Cardiac ventricle fibroblast (primary cell): Measurements from ENCODE around the gene ANAPC1. TPM values are rescaled to one million over a fixed set of nuclear protein-coding genes. Genes with fewer than 3 reads are reported as not detected.

Source experiments
- total RNA-seq: library from RNA; depleted of rRNA; stranded (reverse); fragments of >200 nt; gene quantifications from 2 replicates; pipeline ENCODE4 v1.2.3, GENCODE V29; 2015

ANAPC1 gene, protein sequence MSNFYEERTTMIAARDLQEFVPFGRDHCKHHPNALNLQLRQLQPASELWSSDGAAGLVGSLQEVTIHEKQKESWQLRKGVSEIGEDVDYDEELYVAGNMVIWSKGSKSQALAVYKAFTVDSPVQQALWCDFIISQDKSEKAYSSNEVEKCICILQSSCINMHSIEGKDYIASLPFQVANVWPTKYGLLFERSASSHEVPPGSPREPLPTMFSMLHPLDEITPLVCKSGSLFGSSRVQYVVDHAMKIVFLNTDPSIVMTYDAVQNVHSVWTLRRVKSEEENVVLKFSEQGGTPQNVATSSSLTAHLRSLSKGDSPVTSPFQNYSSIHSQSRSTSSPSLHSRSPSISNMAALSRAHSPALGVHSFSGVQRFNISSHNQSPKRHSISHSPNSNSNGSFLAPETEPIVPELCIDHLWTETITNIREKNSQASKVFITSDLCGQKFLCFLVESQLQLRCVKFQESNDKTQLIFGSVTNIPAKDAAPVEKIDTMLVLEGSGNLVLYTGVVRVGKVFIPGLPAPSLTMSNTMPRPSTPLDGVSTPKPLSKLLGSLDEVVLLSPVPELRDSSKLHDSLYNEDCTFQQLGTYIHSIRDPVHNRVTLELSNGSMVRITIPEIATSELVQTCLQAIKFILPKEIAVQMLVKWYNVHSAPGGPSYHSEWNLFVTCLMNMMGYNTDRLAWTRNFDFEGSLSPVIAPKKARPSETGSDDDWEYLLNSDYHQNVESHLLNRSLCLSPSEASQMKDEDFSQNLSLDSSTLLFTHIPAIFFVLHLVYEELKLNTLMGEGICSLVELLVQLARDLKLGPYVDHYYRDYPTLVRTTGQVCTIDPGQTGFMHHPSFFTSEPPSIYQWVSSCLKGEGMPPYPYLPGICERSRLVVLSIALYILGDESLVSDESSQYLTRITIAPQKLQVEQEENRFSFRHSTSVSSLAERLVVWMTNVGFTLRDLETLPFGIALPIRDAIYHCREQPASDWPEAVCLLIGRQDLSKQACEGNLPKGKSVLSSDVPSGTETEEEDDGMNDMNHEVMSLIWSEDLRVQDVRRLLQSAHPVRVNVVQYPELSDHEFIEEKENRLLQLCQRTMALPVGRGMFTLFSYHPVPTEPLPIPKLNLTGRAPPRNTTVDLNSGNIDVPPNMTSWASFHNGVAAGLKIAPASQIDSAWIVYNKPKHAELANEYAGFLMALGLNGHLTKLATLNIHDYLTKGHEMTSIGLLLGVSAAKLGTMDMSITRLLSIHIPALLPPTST (N-terminal part only)
- 16.2 and 27.6 TPM in 2 replicates for total RNA-seq

DNA sequence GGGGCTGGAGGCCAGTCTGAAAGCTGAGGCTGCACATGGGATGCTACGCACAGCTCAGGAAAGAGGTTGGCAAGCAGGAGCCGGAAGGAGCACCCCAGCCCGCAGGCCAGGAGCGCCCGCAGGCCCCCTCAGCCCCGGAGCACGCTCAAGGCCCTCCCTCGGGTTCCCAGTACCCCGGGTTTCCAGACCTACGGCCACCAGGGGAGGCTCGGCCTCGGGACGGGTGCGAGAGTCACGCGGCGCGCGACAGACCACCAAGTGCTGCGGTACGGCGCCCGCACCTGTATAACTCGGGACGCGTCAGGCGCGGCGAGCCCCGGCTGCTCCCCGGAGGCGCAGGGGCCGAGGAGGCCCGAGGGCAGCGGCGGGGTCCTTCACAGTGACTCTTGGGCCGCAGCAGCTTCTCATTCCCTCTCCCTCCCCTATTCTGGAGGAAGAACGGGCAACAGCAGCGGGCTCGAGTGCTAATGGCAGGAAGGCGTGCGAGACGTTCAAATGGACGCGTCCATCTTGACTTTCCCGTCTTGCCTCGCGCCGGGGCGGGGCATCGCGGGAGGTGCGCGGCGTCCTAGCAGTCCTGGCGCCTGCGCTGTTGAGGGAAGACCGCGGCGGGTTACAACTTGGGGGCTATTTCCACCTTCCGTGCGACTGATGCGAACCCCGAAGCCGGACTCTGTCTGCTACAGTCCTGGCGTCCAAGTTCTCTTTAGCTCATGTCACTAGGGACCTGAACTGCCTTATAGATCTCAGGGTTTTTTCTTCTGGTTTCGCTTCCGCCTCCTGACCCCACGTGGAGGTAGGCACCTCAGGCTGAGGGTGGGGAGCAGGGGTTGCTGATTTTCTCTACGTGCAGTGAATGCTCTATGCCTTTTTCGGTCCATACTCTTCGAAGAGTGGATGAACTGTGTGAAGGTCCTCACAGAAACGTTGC lies at the start of gene ANAPC1:
TSS of gene ANAPC1 (minus strand) at position 533 of the 931 bp plus-strand sequence. CDS start 3,368 bp downstream, outside the sequence.

DNA sequence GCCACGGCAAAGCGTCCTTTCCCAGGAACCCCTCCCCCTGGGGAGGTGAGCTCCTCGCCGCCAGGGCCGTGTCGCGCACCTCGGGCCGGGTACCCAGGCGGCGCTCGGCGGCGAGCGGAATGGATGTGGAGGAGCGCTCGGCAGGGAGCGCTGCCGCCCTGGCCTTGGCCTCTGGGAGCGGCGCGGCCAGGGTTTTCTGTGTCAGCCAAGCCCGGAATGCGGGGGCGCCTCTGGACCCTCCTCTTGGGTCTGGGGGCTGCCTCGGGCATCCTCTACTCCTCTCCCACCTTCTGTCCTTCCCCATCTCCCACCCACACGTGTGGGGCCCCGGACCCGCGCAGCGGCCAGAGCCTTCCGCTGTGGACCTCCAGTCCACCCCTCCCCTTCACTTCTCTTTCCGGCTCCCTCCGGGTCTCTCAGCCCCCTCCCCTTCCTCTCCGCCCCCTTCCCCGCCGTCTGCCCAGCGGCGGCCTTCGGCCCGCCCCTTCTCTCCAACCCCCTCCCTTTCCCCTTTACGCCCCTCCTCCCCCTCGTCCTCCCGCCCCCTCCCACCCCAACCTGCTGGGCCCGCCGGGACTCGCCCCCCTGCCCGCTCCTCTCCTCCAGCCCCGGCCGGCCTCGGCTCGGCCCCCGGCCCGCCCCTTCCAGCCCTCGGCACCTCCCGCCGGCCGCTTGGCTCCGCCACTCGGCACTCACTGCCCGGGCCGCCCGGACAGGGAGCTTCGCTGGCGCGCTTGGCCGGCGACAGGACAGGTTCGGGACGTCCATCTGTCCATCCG lies 14.1 kb upstream of the ANAPC1 start, which contains the start of gene MERTK:
TSS of gene MERTK (plus strand) at position 684 of the 779 bp plus-strand sequence. CDS start 129 bp downstream, outside the sequence.

Other genes with a start within 250 kb of the ANAPC1 start
- 0.64 and 2.7 TPM in 2 replicates for gene MERTK, start 14.4 kb upstream of the ANAPC1 start, total RNA-seq
- 22.2 and 23.1 TPM in 2 replicates for gene TMEM87B, start 171.1 kb upstream of the ANAPC1 start, total RNA-seq